ENCODE results near the gene TPCN2. TPM values are rescaled to one million over a fixed set of nuclear protein-coding genes. Genes with fewer than 3 reads are reported as not detected.

The TPCN2 gene
- total and polyA plus RNA-seq, 9 of the 15 experiments (the other 6 are each of a cell fraction or from before 2014, with no cell fraction given), result 0.66 to 10.2 (median 4.6) TPM

DNA sequence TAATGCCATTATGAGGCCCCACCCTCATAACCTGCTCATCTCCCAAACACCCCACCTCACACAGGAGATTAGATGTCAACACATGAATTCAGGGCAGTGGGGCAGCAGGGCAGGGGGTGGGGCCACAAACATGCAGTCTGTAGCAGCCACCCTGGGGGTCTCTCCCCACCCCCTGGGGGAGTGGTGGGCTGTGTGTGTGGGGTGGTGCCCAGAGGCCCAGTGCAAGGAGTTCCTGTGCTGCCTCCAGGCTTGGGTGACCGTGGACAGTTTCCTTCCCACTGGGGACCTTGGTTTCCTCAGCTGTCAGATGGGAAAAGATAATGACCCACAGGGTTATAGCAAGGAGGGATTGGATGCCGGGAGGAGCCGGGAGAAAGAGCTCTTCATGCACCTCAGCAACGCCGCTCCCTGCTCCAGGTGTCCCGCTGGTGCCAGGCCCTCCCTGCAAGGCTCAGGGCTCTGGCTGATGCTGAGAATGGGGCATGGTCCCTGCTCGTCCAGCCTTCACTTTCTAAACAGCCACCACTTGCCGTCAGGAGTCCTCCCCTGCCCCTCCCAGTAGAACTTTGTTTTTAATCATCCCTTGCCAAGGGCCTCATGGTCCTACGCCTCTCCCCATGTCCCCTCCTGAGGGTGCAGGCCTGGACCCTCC, 33.7 kb upstream of the TPCN2 start:
- no peak overlapping the region for H3K4me2 ChIP-seq (ENCODE audit: insufficient read depth, low read length)
- 3% methylated on average over 4 of the region's 9 CpGs for WGBS (ENCODE audit: insufficient coverage, low coverage, missing lambda C conversion rate)
- H3K4me3 ChIP-seq, result no peak overlapping the region
- H4K20me1 ChIP-seq (replicated peaks; ENCODE audit: control insufficient read depth, insufficient read depth, low read length), result peaks cover 25% of the 10 kb centered on the region
- no peaks in the 10 kb centered on the region for H3K9me3 ChIP-seq (replicated peaks; ENCODE audit: control insufficient read depth, insufficient read depth, low read depth, low read length)
- POLR2A ChIA-PET, result no interaction called here
- H3K9ac ChIP-seq (ENCODE audit: insufficient read depth in 1 of 2, low read depth in 2 of 2, low read length in 2 of 2), result no peak overlapping the region; a peak in 2 of 4 replicates
- no peak overlapping the region for H3K27ac ChIP-seq (ENCODE audit: extremely low read depth, low read depth, low read length)
- H3K9me1 ChIP-seq (ENCODE audit: control insufficient read depth, insufficient read depth, low read length), result no peaks in the 10 kb centered on the region
- peaks cover 0 to 36% of the 10 kb centered on the region in 2 experiments; a peak in 3 of 5 replicates for H3K4me1 ChIP-seq (replicated peaks in 1 of 2; ENCODE audit: control insufficient read depth in 2 of 2, insufficient read depth in 2 of 2, low read length in 2 of 2)
- intact Hi-C loops (cut with micrococcal nuclease), result no loop called here
- CTCF ChIA-PET (ENCODE audit: low intra/inter-chr PET ratio), result no interaction called here
- ATAC-seq (no peak), FAIRE-seq (no peak), DNase-seq (ENCODE audit: extremely low read depth in 1 of 4, low spot score in 3 of 4) (no peak)
- no peak overlapping the region for H2AFZ ChIP-seq (ENCODE audit: low read depth, low read length)
- TF ChIP-seq ZNF398 (CRISPR knock-in tag; IDR thresholded peaks at IDR 0.05) (no peak), NFE2L1 (tag; IDR thresholded peaks at IDR 0.05; ENCODE audit: borderline replicate concordance, low read depth) (no peak), FOXA3 (CRISPR knock-in tag; conservative IDR thresholded peaks at IDR 0.05 in 1 of 2, IDR thresholded peaks at IDR 0.05 in 1 of 2) (no peak), NRF1 (conservative IDR thresholded peaks at IDR 0.05 in 1 of 2, IDR thresholded peaks at IDR 0.05 in 1 of 2) (no peak), STAG1 (CRISPR knock-in tag; IDR thresholded peaks at IDR 0.05; ENCODE audit: borderline replicate concordance) (no peak), ZNF592 (IDR thresholded peaks at IDR 0.05) (no peak), KLF1 (tag; IDR thresholded peaks at IDR 0.05) (no peak), ZNF766 (CRISPR knock-in tag; conservative IDR thresholded peaks at IDR 0.05) (no peak), NONO (IDR thresholded peaks at IDR 0.05; ENCODE audit: low read depth in 2 of 2, low read length in 1 of 2) (no peak), E2F3 (CRISPR knock-in tag; IDR thresholded peaks at IDR 0.05) (no peak), FOXA1 (IDR thresholded peaks at IDR 0.05; ENCODE audit: borderline replicate concordance) (no peak), ERF (CRISPR knock-in tag; IDR thresholded peaks at IDR 0.05) (no peak), HMG20A (CRISPR knock-in tag; conservative IDR thresholded peaks at IDR 0.05) (no peak)
- in situ Hi-C loops (cut with MboI), result no loop called here
- no TSS peak for BruUV-seq (replicated peaks)
- H3K27me3 ChIP-seq (ENCODE audit: control insufficient read depth in 2 of 2, insufficient read depth in 2 of 2, low read length in 2 of 2), result peaks cover 17 to 77% of the 10 kb centered on the region in 2 experiments
- H3K36me3 ChIP-seq (ENCODE audit: control insufficient read depth, insufficient read depth, low read length), result no peaks in the 10 kb centered on the region
- H3K79me2 ChIP-seq (ENCODE audit: control insufficient read depth, insufficient read depth, low read length), result no peaks in the 10 kb centered on the region

Measured in K562 (cell line).